Stomach (tissue), 4 donors: ENCODE data around the gene ERCC2.

Experiments
- POLR2A ChIP-seq, 4 donors: fragments of 450-650 bp; IDR thresholded peaks; one replicate each; pipeline ENCODE4 v1.6.1; 2016; ENCODE audit warnings: antibody characterized with exemption in 4 of 4, control low read depth in 2 of 4, mild to moderate bottlenecking in 1 of 4, moderate library complexity in 1 of 4
- TF ChIP-seq, protein P1 (sequence below), 7 experiments: fragments of 450-650 bp in 4 of 7; fragments of 200-600 bp in 3 of 7; sonication (generic) in 3 of 7; IDR thresholded peaks; one replicate each; pipeline ENCODE4 v1.5.1; 2016 to 2019; ENCODE audit warnings: antibody characterized with exemption in 7 of 7, control low read depth in 2 of 7, mild to moderate bottlenecking in 1 of 7

DNA sequence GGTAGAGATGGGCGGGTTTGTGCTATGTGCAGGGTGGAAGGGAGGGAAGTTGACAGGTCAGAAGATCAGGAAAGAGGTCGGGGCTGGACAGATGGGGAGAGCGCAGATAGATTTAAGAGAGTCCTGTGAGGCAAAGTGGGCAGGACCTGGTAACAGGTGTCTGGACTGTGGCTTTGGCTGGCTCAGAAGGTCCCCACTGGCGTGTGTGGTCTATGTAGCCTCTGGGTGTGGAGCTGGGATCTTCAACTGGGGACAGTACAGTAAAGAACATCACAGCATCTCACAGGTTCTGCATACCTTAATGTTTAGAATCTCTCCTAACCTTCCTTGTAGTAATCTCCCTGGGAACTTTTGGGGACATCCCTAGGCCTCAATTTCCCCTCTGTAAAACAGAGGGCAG is 65.4 kb downstream of the ERCC2 start:
- TF ChIP-seq POLR2A (IDR thresholded peaks at IDR 0.05), result no peak
- TF ChIP-seq, protein P1, sequence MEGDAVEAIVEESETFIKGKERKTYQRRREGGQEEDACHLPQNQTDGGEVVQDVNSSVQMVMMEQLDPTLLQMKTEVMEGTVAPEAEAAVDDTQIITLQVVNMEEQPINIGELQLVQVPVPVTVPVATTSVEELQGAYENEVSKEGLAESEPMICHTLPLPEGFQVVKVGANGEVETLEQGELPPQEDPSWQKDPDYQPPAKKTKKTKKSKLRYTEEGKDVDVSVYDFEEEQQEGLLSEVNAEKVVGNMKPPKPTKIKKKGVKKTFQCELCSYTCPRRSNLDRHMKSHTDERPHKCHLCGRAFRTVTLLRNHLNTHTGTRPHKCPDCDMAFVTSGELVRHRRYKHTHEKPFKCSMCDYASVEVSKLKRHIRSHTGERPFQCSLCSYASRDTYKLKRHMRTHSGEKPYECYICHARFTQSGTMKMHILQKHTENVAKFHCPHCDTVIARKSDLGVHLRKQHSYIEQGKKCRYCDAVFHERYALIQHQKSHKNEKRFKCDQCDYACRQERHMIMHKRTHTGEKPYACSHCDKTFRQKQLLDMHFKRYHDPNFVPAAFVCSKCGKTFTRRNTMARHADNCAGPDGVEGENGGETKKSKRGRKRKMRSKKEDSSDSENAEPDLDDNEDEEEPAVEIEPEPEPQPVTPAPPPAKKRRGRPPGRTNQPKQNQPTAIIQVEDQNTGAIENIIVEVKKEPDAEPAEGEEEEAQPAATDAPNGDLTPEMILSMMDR (IDR thresholded peaks at IDR 0.05), result no peak
